ENCODE data around the gene AWAT2.

DNA sequence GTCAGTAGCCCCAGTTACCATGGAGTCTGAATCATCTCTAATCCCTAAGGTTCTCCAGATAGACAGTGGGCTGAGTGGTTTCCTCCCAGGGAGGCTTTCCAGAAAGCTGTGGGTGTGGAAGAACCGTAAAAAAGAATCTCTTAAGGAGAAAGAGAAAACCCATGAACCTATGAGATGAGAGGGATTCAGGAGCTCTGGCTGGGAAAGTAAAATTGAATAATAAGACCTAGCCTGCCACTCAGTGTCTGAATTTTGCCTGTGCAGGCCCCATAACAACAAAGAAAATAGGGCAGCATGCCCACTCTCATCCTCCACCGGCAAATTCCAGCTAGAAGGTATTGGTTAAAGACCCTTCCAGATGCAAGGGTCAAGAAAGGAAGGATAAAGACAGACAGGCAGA lies 16.9 kb downstream of the AWAT2 start:
- no peak for TF ChIP-seq CTCF (IDR thresholded peaks at IDR 0.05; ENCODE audit: low read depth, low read length)
- TF ChIP-seq EZH2phosphoT487 (IDR thresholded peaks at IDR 0.05; ENCODE audit: low read depth) = no peak

All from OCI-LY3 (cell line).